NCI-H1105 (cell line): ENCODE measurements around the gene UTF1.

Source experiments
- DNase-seq: peaks from one replicate; lab custom pipeline; 2025; lab: John Stamatoyannopoulos, UW

Gene UTF1

DNA sequence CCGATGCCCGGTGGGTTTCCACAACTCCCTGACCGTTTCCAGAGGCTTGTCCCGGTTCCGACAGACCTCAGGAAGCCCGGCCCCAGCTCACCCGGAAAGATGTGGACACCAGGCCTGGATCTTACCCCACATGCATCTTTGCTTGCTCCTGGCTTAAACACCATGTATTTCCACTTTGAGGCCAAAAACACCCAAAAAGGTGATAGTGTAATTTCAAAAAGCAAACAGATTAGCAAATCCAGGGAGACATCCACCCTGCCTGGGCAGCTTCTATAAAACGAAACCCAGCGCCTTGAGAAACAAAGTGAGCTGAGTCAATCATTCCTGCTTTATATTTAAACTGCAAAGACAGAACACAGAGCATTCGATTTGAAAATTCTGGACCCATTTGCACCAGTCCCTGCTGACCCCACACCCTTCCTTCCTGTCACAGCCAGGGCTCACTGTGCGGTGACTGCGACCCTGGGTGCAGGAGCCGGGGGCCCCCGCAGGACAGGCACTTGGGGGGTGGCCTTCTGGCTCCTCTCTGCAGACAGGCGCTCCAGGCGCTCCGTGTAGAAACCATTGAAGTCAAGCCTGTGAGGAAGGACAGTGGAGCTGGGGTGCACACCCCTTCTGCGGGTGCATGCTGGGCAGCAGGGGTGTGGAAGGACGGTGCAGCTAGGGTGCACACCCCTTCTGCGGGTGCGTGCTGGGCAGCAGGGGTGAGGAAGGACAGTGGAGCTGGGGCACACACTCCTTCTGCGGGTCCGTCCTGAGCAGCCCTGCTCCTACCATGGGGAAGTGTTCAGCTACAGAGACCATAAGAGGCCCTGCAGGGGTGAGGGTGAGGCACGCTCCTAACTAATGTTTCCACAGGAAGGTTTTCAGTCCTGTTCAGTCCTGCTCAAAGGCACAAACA is 49.6 kb downstream of the UTF1 start:
- DNase-seq: no peak

DNA sequence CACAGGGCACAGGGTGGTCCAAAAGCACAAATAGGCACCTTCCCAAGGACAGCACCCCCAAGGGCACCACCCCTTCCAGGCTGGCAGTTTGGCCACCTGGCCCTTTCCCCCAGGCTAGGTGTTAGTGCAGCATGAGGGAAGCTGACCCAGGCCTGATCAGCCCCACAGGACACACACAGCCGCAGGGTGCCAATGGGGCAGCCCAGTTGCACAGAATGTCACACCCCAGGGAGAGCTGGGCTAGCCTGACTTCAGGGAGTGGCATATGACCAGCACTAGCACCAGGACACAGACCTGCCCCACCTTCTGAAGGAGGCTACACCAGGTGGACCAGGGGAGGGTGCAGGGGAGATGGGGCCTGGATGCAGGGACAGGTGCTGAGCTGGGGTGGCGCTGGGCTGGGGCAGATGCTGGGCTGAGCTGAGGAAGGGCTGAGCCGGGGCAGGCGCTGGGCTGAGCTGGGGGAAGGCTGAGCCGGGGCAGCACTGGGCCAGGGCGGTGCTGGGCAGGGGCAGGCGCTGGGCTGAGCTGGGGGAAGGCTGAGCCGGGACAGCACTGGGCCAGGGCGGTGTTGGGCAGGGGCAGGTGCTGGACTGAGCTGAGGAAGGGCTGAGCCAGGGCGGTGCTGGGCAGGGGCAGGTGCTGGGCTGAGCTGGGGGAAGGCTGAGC is 50.5 kb downstream of the UTF1 start:
- no peak for DNase-seq

DNA sequence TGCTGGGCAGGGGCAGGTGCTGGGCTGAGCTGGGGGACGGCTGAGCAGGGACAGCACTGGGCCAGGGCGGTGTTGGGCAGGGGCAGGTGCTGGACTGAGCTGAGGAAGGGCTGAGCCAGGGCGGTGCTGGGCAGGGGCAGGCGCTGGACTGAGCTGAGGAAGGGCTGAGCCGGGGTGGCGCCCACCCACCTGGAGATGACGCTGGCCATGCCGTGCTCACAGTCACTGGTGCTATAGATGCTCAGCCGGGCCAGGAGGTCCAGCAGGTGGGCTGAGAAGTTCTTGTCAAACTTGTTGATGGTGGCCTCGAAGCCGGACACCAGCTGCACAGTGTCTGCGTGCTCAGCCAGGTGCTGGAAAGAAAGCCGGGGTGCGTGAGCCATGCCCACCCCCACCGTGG is 51.1 kb downstream of the UTF1 start:
- DNase-seq: no peak
